HG03354 (cell line): ENCODE measurements around the gene DTYMK.
A peak's percentile ranks its signal among the peaks of the same experiment; 100 is the strongest.

Source experiments
- ATAC-seq: cut with Tn5 transposase; IDR thresholded peaks from one replicate; pipeline ENCODE4 v1.9.1; 2021; ENCODE audit warnings: mild to moderate bottlenecking; ENCODE audit not compliant: unreplicated experiment, poor library complexity, severe bottlenecking

Gene DTYMK

DNA sequence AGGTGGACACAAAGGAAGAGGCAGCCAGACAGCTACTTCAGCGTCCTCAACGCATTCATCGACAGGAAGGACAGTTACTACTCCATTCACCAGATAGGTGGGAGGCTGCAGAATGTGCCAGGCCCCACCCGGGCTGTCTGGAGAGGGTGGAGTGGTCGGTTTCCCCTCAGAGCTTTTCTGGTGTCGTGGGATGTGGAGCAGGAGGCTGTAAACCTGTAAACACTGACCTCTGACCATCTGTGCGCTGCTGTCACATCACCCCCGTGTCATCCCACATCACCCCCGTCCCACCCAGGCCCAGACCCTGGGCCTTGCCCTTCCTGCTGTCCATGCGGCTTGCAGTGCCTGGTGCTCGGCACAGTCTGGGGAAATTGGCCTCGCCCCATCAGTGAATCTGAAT, 32.1 kb downstream of the DTYMK start:
- no peak for ATAC-seq

DNA sequence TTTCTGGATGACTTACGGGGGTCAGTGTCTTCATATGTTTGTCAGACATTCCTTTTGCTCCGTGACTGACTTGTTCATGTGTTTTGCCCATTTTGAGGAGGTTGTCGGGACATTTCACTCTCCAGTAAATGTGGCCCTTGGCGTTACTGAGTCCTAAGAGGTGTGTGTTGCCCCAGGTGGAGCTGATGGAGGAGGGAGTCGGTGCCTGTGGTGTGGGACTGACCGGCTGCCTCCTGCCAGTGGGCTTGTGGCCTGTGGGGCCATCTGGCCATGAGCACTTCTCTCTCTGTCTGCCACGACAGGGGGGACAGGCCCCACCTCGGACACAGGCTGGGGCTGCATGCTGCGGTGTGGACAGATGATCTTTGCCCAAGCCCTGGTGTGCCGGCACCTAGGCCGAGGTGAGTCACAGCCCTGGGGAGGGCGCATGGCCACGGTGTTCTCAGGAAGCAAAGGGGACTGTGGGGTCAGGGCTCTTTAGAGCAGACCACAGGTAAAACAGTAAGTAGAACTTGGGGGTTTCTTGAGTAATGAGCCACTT, 33.3 kb downstream of the DTYMK start:
- ATAC-seq, result no peak

DNA sequence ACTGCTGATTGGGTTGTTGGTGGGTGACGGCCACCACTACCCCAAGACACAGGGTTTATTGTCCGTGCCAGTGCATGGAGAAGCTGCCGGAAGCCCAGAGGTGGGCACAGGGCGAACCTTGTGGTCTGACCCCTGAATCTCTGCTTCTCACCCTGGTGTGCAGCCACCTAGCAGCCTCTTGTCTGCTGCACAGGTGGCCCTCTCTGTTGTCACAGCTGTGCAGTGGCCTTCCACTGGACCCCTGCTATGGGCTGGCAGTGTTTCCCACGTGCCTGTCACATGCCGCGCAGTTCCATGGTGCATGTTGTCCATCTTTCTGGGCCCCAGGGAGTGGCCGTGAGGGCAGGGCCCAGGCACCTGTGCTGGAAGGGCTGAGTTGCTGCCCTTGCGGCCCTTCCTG, 33.9 kb downstream of the DTYMK start:
- ATAC-seq, result no peak

DNA sequence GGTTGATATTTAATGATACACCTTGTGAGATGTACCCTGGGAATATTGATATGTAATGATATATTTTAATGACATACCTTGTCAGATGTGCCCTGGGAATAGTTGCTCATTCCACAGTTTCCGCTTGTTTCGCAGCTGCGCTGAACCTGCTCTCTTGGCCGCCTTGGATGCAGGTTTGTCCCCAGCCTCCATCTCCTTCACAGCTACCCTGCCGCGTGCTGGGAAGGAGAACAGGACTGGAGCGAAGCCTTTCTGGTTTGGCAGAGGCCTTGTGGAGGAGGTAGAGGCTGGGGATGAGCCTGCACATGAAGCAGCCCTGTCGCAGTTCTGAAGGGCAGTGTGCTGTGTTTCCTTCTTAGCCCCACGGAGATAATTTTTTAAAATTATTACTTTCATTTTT, 34.5 kb downstream of the DTYMK start:
- ATAC-seq, result no peak

DNA sequence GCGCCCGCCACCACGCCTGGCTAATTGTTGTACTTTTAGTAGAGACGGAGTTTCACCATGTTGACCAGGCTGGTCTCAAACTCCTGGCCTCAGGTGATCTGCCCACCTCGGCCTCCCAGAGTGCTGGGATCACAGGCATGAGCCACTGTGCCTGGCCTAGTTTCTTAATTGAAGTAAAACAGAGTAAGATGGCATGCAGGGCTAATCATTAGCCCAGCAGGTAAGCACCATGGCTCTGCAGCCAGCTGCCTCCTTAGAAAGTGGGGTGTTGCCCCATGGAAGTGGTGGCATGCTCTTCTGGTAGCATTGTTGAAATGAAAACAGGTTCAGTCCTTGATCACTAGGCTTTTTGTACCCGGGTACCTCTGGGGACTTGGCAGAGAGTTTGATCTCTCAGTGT, 36.7 kb downstream of the DTYMK start:
- ATAC-seq, result no peak

DNA sequence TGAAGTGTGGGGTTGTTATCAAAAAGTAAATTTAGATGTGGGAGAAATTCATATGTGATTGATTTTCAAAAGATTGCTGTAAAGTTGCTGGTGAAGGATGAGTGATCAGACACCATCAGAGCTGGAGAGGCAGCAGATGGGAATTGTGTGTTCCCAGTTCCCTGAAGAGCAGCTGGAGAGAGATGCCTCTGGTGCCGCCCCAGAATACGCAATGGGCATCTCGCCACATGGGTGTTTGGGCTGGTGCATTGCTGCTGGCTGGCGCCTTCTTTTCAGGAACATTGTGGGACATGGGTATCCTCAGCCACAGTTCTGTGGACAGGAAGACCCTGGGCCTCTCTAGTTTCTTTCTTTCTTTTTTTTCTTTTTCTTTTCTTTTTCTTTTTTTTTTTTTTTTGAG, 37.2 kb downstream of the DTYMK start:
- ATAC-seq, result no peak

DNA sequence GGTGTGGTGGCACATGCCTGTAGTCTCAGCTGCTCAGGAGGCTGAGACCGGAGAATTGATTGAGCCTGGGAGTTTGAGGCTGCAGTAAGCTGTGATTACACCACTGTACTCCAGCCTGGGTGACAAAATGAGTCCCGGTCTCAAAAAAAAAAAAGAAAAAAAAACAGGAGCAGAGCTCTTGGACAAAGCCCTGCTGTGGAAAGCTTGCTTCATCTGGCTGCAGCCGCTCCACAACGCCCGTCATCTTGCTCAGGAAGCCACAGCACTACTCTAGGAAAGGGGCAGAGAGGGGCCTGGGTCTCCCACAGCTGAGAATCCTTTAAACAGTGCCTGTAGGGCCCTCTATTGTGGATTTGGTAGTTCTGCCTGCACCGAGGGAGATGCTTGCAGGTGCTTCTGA, 38.2 kb downstream of the DTYMK start:
- no peak for ATAC-seq

DNA sequence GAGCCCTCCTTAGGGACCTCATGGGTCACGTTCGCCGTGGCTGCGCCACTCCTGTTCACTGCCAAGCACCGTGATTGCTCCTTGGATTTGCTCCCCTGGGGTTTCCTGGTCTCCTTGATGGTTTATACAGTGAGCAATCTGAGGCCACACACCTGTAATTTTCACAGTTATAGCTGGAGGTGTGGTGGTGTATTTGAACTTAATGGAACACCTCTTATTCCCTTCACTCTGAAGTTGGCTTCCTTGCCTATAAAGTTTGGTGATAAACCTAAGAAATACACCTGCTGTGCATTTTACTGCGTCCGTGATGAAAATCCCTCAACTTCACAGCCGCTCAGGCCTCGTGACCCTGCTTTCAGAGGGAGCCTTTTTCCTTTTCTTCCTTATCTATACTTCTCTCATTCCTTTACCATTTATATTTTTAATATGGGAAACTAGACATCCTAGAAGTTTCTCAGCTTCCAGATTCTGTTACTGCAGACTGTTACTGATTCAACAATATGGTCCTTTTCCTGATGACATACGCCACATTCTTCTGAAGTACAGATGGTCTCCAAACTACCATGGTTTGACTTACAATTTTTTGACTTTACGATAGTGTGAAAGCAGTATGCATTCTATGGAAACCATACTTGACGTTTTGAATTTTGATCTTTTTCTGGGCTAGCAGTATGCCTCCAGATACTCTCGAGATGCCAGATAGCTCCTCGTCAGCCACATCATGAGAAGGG, 40.5 kb downstream of the DTYMK start:
- no peak for ATAC-seq

DNA sequence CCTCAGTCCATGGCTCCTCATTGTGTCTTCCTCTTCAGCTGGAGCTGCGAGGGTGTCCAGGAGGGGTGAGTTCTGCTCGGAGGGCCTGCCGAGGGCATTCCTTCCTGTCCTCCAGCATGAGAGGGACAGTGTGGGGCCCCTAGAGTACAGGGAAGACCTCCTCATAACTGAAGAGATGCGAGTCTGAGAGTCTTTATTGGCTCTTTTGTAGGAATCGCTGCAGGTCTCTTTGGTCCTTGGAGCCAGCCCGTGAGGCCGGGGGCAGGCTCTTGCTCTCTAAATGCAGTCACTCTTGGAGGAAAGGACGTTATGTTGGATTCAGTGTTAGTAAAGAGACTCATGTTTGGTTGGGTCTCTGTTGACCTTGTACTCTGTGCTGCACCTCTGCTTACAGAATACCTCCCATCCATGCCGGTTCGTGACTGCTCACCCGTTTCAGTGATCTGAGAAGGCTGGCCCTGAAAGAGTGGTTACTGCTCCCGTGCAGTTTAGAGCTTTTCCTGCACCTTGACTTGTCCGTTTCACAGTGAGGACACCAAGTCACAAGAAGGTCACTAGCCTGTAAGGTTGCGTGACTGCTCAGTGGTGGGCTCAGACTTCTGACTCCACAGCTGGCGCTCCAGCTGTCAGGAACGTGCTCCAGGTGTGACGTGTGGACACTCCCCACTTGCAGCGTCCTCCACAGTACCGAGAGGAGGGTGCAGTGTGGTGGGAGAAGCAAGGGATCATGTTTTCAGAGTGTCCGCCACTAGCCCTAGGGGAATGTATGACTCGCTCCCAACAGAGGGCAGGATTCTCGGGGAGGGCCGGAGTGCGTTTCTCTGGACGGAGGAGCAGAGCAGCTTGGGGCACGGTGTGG, 41.3 kb downstream of the DTYMK start:
- no peak for ATAC-seq

DNA sequence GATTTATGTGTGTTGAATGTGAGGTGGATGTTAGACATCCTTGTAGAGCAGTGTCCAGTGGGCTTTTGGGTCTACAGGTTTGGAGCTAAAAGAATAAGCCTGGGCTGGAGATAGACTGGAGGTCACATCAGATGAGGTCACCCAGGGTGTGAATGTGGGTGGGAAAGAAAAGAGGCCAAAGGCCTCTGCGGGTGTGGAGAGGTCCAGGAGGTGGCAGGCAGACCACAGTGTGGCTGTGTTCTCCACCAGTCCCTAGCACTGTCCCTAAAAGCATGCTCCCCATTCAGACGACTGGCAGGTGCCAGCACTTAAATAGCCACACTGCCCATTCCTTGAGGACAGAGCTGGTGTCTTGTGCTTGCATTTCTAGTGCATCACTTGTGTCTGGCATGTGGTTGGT, 45.0 kb downstream of the DTYMK start:
- ATAC-seq, result no peak

DNA sequence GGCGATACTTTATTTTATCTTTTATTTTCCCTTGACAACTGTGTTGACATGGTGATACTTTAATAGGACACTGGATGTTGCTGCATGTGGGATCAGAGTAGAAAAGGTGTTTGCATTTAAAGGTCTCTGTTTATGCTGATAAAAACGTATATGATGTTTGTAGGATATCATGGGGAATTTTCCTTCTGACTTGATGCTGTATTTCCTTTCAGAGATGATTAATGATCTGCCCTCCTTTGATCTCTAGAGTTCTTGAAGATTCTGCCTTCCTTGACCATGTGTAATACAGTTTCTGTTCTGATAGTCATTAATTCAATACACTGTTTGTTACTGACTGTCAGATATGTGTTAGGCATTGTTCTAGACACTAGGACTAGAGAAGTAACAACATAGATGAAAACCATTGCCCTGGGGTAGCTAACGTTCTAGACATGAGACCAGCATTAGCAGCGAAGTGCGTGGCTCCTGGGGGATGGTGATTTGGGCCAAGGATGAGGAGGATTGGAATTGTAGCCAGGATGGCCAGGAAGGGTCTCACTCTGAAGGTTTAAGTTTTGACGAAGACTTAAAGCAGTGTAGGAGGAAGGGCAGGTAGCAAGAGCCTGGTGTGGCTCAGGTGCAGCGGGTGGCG, 46.3 kb downstream of the DTYMK start:
- ATAC-seq, result no peak

DNA sequence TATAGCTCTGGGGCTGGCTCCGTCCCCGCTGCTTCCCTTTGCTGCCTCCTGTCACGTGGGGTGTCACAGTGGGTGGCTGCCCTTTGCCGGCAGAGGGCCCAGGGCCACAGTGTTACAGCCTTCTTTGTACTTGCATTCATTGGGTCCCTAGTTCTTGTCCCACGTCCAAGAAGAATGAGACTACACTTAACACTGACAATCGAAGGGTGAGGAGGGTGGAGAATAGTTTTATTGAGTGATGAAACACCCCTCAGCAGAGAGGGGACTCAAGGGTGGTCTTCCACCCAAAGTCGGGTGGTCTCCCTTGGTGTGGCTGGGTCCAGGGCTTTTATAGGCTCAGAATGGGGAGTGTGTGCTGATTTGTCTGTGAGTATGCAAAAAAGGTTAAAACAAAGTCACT, 47.2 kb downstream of the DTYMK start:
- no peak for ATAC-seq

DNA sequence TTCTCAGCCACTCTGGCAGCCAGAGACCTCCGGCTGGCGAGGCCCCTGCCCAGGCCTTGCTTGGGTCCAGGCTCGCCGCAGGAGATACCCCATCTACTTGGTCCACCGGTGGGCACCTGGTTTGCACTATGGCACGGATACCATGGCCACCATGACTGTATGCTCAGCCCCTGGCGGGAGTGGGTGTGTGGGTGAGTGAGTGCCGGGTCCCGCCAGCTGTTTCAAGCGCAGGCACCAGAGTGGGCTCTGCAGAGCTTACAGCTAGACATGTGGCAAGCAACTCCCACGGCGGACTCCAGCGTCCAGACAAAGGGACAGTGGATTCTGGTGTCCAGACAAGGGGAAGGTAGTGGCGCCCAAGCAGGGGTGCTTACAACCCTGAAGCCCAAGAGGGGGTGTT, 47.7 kb downstream of the DTYMK start:
- no peak for ATAC-seq

DNA sequence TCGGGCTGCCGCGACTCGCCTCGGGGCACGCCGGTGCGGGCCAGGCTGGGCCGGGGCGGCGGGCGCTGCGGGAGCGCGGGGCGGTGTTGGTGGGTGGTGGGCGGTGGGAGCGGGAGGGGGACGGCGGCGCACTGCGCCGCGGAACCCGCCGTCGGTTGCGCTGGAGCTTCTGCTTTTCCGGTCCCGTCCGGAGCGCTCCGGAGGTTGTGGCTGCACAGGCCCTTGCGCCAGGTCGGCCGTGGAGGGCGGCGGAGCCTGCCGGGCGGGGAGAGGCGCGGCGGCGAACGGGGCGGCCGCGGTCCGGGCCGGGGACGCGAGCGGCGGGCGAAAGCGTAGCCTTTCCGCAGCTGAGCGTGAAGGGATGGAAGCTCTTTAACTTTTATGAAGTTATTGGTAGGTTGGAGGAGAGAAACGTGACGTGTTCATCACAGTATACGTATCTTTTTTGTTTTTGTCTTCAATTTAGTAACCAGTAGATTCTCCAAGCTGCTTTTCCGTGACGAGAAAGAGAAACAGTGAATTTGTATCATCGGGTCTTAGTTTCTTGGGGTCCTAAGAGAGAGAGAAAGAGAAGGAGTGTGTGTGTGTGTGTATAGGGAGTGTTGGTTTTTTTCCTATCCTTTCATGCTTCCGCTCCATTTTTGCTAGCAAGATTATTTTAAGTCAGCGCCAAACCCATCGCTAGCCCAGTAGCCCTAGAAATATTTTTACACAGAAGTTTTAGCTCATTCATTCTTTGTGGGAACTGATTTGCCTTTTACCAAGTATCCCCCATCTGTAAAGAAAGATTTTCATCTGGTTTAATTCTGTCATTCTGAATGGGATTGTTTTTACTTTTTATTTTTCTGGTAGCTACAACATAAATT, 48.6 kb downstream of the DTYMK start:
- ATAC-seq, result peak; percentile 27

DNA sequence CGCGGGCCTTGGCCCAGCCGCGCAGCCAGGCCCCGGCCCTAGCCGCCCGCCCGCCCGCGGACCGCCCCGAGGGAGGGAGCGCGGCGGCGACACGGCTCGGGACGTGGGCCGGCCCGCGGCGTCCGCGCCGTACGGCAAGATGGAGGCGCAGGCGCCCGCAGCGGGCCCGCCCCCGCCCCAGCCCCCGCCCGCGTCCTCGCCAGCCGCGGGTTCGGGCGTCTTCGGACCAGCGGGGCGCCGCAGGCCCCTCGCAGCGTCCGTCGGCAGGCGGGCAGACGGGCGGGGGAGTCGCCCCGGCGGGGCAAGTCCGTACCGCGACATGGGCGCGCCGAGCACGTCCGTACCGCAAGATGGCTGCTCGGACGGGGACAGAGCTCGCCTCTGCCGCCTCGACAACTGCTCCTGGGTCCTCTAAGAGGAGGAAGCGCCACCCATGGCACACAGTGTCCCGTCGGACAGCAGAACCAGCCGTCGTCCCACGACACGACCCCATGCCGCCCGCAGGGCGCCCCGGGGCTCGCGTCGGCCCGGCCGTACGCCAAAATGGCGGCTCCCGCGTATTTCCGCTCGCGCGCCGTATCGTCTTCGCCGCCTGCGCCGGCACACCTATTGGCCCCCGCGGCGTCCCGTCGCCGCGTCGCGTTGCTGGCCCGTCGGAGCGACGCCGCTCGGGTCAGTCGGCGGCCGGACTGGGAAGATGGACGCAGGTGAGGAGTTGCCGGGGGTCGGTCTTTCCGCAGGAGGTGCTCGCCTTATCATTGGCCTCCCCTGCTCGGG, 49.4 kb downstream of the DTYMK start, which contains the start of the genes ATG4B and THAP4:
ATG4B (plus strand) TSS at position 676 of the 777 bp plus-strand sequence; CDS start at position 698, 22 bp downstream.
THAP4 (minus strand) TSS at position 141 of the 777 bp plus-strand sequence. CDS start 141 bp downstream, outside the sequence.
- ATAC-seq, result peak; percentile 69

DNA sequence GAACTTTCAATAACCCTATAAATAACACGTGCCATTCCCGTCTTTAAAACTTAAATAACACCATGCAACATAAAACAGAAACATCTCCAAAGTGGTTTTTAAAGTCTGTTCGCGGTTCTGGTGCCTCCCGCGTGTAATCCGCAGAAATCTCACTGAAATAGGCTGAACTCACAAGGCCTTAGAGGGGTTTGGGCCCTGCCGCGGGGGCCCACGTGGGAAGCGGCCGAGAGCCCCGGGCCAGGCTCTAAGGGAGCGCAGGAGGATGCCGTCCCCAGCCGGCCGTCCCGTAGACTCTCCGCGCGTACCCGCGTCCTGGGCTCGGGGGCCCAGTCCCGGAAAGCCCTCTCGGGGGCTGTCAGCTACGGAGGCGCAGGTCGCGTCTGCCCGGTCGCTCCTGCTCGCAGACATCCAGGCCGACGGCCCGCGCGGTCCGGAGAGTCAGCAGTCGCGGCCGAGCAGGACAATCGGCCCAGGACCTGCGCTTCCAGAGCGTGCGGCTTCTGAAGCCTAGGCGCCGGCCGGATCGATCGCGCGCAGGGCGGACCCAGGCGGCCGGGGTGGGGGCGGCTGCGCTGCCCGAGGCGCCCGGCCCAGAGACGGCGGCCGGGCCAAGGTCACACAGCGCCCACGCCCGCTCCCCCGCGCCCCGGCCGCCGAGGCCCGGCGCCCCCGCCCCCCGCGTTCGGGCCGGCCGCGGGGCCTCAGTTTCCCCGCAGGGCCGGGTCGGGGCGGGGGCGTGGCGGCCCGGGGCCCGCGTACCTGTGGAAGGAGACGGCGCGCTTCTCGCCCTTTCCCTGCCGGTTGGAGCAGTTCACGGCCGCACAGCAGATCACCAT, 50.2 kb downstream of the DTYMK start:
- peak; percentile 32 for ATAC-seq

DNA sequence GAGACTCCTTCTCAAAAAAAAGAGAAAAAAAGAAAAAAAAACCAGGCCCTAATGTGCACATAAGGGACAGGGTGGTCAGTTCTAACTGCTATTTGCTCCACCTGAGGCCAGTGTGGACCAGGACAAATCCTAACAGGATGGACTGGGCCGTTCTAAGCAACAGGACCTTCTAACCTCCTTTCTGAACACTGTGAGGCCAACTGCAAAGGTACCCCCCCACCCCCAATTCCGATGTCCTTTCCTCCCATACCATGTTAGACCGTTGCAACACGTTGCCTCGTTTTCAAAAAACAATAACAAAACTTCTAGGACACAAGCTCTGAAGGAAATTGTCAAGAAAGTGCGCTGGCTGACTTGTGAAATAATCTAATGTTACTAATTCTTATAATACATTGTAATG, 50.9 kb downstream of the DTYMK start:
- ATAC-seq, result no peak

DNA sequence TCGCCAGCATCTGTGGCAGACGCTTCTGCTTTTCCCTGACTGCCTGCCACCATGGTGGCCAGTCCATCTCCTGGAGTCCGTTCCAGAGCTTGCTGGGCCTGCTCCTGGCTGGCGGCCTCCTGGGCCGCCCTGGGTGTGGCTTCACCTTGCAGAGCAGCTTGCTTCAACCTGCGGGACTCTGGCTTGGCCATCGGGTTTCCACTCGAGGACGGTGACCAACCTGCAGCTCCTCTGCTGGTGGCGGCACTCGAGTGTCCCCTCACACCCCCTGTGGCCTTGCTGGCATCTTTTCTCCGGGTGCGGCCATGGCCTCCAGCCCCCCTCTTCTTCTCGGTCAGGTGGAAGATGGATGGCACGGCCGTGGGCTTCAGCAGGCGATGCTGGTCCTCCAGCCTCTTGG, 53.1 kb downstream of the DTYMK start:
- no peak for ATAC-seq
